SK-N-SH (cell line): Measurements from ENCODE around the gene ERMARD. TPM values are rescaled to one million over a fixed set of nuclear protein-coding genes. Genes with fewer than 3 reads are reported as not detected.

Experiments
- CTCF ChIA-PET: fragments of 300-600, 350-600 bp; formaldehyde crosslinking; extraction: SDS; loops from one replicate; lab custom pipeline; 2021; lab: Yijun Ruan, JAX
- POLR2A ChIA-PET: fragments of 350-600 bp; sonication (Branson Sonifier 250); formaldehyde crosslinking; extraction: SDS; loops from one replicate; lab custom pipeline; 2020; ENCODE audit warnings: antibody characterized with exemption, inconsistent platforms; lab: Yijun Ruan, JAX
- DNase-seq: peaks from one replicate; pipeline ENCODE4 v3.0.0; 2012
- H2AFZ ChIP-seq: fragments of 200-600 bp; sonication (generic); 2 replicates; pipeline ENCODE4 v1.8.1; 2016; ENCODE audit warnings: antibody characterized with exemption, mild to moderate bottlenecking, low read depth
- H3F3A ChIP-seq: fragments of 200-600 bp; sonication (generic); replicated peaks from 2 replicates; pipeline ENCODE3; 2016; ENCODE audit warnings: antibody characterized with exemption, mild to moderate bottlenecking; ENCODE audit not compliant: insufficient read depth
- H3K27ac ChIP-seq, 2 experiments: fragments of 200-500 bp in 1 of 2; fragments of 200-600 bp in 1 of 2; sonication (Bioruptor generic) in 1 of 2; sonication (generic), shearing (Covaris generic) in 1 of 2; 2 replicates each; pipeline versions ENCODE4 v1.5.1 to v1.6.1; 2014 to 2016; ENCODE audit warnings: low read depth in 2 of 2, inconsistent platforms in 1 of 2, low read length in 1 of 2, mild to moderate bottlenecking in 1 of 2, mixed read lengths in 1 of 2
- H3K27me3 ChIP-seq: fragments of 200-600 bp; sonication (generic), shearing (Covaris generic); 2 replicates; pipeline ENCODE4 v1.6.1; 2016; ENCODE audit warnings: mixed run types; ENCODE audit not compliant: insufficient read depth
- H3K36me3 ChIP-seq, 2 experiments: fragments of 200-500 bp in 1 of 2; fragments of 200-600 bp in 1 of 2; sonication (Bioruptor generic) in 1 of 2; sonication (generic) in 1 of 2; replicated peaks in 1 of 2; 2 replicates each; pipeline versions ENCODE3 to v1.5.1; 2014 to 2016; ENCODE audit warnings: low read length in 1 of 2, mild to moderate bottlenecking in 1 of 2; ENCODE audit not compliant: insufficient read depth in 2 of 2, control insufficient read depth in 1 of 2
- H3K4me1 ChIP-seq, 2 experiments: fragments of 200-500 bp in 1 of 2; fragments of 200-600 bp in 1 of 2; sonication (Bioruptor generic) in 1 of 2; sonication (generic), shearing (Covaris generic) in 1 of 2; 2 replicates each; pipeline versions ENCODE4 v1.5.1 to v1.6.1; 2014 to 2016; ENCODE audit warnings: low read depth in 1 of 2, low read length in 1 of 2, mixed run types in 1 of 2; ENCODE audit not compliant: insufficient read depth in 2 of 2, control insufficient read depth in 1 of 2
- H3K4me2 ChIP-seq: fragments of 200-600 bp; sonication (generic), shearing (Covaris generic); 2 replicates; pipeline ENCODE4 v1.6.1; 2017; ENCODE audit warnings: mixed run types
- H3K4me3 ChIP-seq, 2 experiments: fragments of 200-500 bp in 1 of 2; fragments of 200-600 bp in 1 of 2; sonication (Bioruptor generic) in 1 of 2; sonication (generic), shearing (Covaris generic) in 1 of 2; 2 replicates each; pipeline versions ENCODE4 v1.5.1 to v1.8.1; 2014 to 2016; ENCODE audit warnings: low read depth in 2 of 2, inconsistent platforms in 1 of 2, low read length in 1 of 2, mild to moderate bottlenecking in 1 of 2, mixed read lengths in 1 of 2, moderate library complexity in 1 of 2
- H3K79me2 ChIP-seq: fragments of 200-600 bp; sonication (generic); 2 replicates; pipeline ENCODE4 v1.8.1; 2017; ENCODE audit warnings: mild to moderate bottlenecking; ENCODE audit not compliant: insufficient read depth
- H3K9ac ChIP-seq: fragments of 200-600 bp; sonication (generic); 2 replicates; pipeline ENCODE4 v1.6.1; 2017; ENCODE audit warnings: mixed run types
- H3K9me2 ChIP-seq: fragments of 200-600 bp; sonication (generic); 2 replicates; pipeline ENCODE4 v1.6.1; 2017; ENCODE audit warnings: mixed run types
- H3K9me3 ChIP-seq: fragments of 200-600 bp; sonication (generic); 2 replicates; pipeline ENCODE4 v1.6.1; 2017; ENCODE audit warnings: mixed run types, mild to moderate bottlenecking, moderate library complexity
- H4K20me1 ChIP-seq: fragments of 200-600 bp; sonication (generic); 2 replicates; pipeline ENCODE4 v1.6.1; 2017; ENCODE audit warnings: mild to moderate bottlenecking, mixed run types; ENCODE audit not compliant: insufficient read depth
- FOSL2 ChIP-seq: IDR thresholded peaks from 2 replicates; pipeline ENCODE4 v1.4.0; 2012; ENCODE audit warnings: low read depth, mild to moderate bottlenecking, moderate library complexity, borderline replicate concordance
- FOXJ3 ChIP-seq: sonication (generic); formaldehyde crosslinking; IDR thresholded peaks from 2 replicates; pipeline ENCODE4 v1.5.1; 2020; ENCODE audit warnings: mild to moderate bottlenecking, missing genetic modification reagents
- MXI1 ChIP-seq: IDR thresholded peaks from 2 replicates; pipeline ENCODE4 v1.6.1; 2012; ENCODE audit warnings: mild to moderate bottlenecking, low read depth, low read length, improper control_type of control experiment
- NRF1 ChIP-seq: IDR thresholded peaks from 2 replicates; pipeline ENCODE4 v1.6.1; 2012; ENCODE audit warnings: low read depth, mild to moderate bottlenecking, low read length
- POLR2AphosphoS5 ChIP-seq: IDR thresholded peaks from 2 replicates; pipeline ENCODE4 v1.6.1; 2012; ENCODE audit warnings: low read depth, low read length
- REST ChIP-seq: IDR thresholded peaks from 2 replicates; pipeline ENCODE4 v1.6.1; 2012; ENCODE audit warnings: mild to moderate bottlenecking, low read depth, low read length, moderate library complexity
- SMC3 ChIP-seq: IDR thresholded peaks from 2 replicates; pipeline ENCODE4 v1.6.1; 2012; ENCODE audit warnings: low read depth, low read length, improper control_type of control experiment
- YY1 ChIP-seq: IDR thresholded peaks from 2 replicates; pipeline ENCODE4 v1.4.0; 2012; ENCODE audit warnings: low read depth, mild to moderate bottlenecking
- WGBS: methylation state at CpG from one replicate; pipeline ENCODE4 v1.1.6; 2017; ENCODE audit warnings: low lambda C conversion rate; 5-methylcytosine and 5-hydroxymethylcytosine counted together
- polyA plus RNA-seq, 3 experiments: library from polyadenylated mRNA; depleted of rRNA; stranded (reverse); fragments of >200 nt; gene quantifications; 2 replicates each; pipeline ENCODE4 v1.2.3, GENCODE V29; 2012
- TF ChIP-seq, protein P1 (sequence below): IDR thresholded peaks from 2 replicates; pipeline ENCODE4; 2012
- TF ChIP-seq, protein P2 (sequence below): IDR thresholded peaks from 2 replicates; pipeline ENCODE4 v1.4.0; 2012; ENCODE audit warnings: low read depth, borderline replicate concordance

ERMARD gene
- polyA plus RNA-seq, 1 of the 3 experiments (the other 2 are of a cell fraction), result 43.2 TPM

DNA sequence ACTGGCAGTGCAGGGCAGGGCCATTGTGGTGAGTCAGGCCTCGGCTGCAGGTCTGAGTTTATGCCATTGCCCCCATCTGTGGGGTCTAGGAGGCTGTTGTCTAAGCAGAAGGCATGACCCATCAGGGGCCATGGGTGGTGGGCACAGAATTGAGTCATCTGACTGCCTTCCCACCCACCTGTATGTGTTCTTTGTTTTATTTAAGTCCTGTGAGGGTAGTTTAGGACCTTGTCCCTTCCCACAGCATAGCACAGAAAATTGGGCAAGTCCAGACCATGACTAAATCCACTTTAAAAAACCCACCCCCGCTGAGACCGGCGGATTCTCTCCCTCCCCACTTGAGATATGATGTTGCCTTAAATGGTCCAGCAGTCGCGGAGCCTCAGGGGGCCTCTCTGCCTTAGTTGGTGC, 40.3 kb downstream of the ERMARD start:
- H3K4me2 ChIP-seq, result no peak overlapping the region
- H3K36me3 ChIP-seq, result no peaks in the 10 kb centered on the region
- no peaks in the 10 kb centered on the region for H3K79me2 ChIP-seq
- no peak overlapping the region for H2AFZ ChIP-seq
- H3F3A ChIP-seq, result no peaks in the 10 kb centered on the region
- WGBS, result 97% methylated on average over 5 of the region's 6 CpGs
- peaks cover 0 to 14% of the 10 kb centered on the region in 2 experiments; a peak in 1 of 4 replicates for H3K4me1 ChIP-seq
- no peaks in the 10 kb centered on the region for H3K9me2 ChIP-seq
- no peak for DNase-seq
- no peak overlapping the region for H3K4me3 ChIP-seq
- no peak for TF ChIP-seq FOXJ3 (CRISPR knock-in tag)
- no peak for TF ChIP-seq MXI1
- TF ChIP-seq REST, result no peak
- no peak for TF ChIP-seq YY1
- TF ChIP-seq, protein P1, sequence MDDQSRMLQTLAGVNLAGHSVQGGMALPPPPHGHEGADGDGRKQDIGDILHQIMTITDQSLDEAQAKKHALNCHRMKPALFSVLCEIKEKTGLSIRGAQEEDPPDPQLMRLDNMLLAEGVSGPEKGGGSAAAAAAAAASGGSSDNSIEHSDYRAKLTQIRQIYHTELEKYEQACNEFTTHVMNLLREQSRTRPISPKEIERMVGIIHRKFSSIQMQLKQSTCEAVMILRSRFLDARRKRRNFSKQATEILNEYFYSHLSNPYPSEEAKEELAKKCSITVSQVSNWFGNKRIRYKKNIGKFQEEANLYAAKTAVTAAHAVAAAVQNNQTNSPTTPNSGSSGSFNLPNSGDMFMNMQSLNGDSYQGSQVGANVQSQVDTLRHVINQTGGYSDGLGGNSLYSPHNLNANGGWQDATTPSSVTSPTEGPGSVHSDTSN, result no peak
- TF ChIP-seq NRF1, result no peak
- TF ChIP-seq, protein P2, sequence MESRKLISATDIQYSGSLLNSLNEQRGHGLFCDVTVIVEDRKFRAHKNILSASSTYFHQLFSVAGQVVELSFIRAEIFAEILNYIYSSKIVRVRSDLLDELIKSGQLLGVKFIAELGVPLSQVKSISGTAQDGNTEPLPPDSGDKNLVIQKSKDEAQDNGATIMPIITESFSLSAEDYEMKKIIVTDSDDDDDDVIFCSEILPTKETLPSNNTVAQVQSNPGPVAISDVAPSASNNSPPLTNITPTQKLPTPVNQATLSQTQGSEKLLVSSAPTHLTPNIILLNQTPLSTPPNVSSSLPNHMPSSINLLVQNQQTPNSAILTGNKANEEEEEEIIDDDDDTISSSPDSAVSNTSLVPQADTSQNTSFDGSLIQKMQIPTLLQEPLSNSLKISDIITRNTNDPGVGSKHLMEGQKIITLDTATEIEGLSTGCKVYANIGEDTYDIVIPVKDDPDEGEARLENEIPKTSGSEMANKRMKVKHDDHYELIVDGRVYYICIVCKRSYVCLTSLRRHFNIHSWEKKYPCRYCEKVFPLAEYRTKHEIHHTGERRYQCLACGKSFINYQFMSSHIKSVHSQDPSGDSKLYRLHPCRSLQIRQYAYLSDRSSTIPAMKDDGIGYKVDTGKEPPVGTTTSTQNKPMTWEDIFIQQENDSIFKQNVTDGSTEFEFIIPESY, result no peak
- no peak for TF ChIP-seq FOSL2
- TF ChIP-seq SMC3, result no peak
- no peak for TF ChIP-seq POLR2AphosphoS5
- no peaks in the 10 kb centered on the region for H3K9me3 ChIP-seq
- ChIA-PET CTCF (interaction anchor here (1.4 to 4.6 kb wide), 4 partner anchors 11 to 740 kb away, joined by 6 to 80 read pairs (median 52); no protein-coding TSS in a partner anchor), POLR2A (no interaction called here)
- no peak overlapping the region for H3K27ac ChIP-seq
- no peaks in the 10 kb centered on the region for H3K27me3 ChIP-seq
- no peak overlapping the region for H3K9ac ChIP-seq
- H4K20me1 ChIP-seq, result no peaks in the 10 kb centered on the region
